HG03521 (cell line): ENCODE measurements around the gene SORBS1.

ENCODE experiments used
- ATAC-seq: cut with Tn5 transposase; IDR thresholded peaks from one replicate; pipeline ENCODE4 v1.9.1; 2021; ENCODE audit warnings: mild to moderate bottlenecking, moderate library complexity; ENCODE audit not compliant: unreplicated experiment

Gene SORBS1

GRCh38 chr10:95416270-95416669 lies 144.9 kb downstream of the SORBS1 start:
- no peak for ATAC-seq

GRCh38 chr10:95415621-95416031 lies 145.5 kb downstream of the SORBS1 start:
- ATAC-seq: no peak

- ATAC-seq: no peak
These were observed 146.2 kb downstream of the SORBS1 start for GRCh38 chr10:95414844-95415485.

GRCh38 chr10:95414016-95414830 lies 146.9 kb downstream of the SORBS1 start:
- no peak for ATAC-seq

GRCh38 chr10:95413588-95413987 lies 147.6 kb downstream of the SORBS1 start:
- no peak for ATAC-seq

- ATAC-seq: no peak
These were observed 149.5 kb downstream of the SORBS1 start for GRCh38 chr10:95411635-95412034.

- ATAC-seq: no peak
These were observed 151.9 kb downstream of the SORBS1 start for GRCh38 chr10:95408983-95409873.

GRCh38 chr10:95408148-95408960 lies 152.8 kb downstream of the SORBS1 start:
- ATAC-seq: no peak

GRCh38 chr10:95407546-95407945 lies 153.6 kb downstream of the SORBS1 start:
- no peak for ATAC-seq

- no peak for ATAC-seq
These were observed 154.4 kb downstream of the SORBS1 start for GRCh38 chr10:95406651-95407280.

- ATAC-seq: no peak
These were observed 155.5 kb downstream of the SORBS1 start for GRCh38 chr10:95405655-95406054.

GRCh38 chr10:95404864-95405263 lies 156.3 kb downstream of the SORBS1 start:
- no peak for ATAC-seq

GRCh38 chr10:95404462-95404858 lies 156.7 kb downstream of the SORBS1 start:
- ATAC-seq: no peak

GRCh38 chr10:95403700-95404461 lies 157.3 kb downstream of the SORBS1 start:
- no peak for ATAC-seq

- ATAC-seq: no peak
These were observed 159.3 kb downstream of the SORBS1 start for GRCh38 chr10:95401704-95402469.

- no peak for ATAC-seq
These were observed 160.4 kb downstream of the SORBS1 start for GRCh38 chr10:95400787-95401186.

GRCh38 chr10:95399183-95399582 lies 162.0 kb downstream of the SORBS1 start:
- no peak for ATAC-seq

GRCh38 chr10:95397747-95398146 lies 163.4 kb downstream of the SORBS1 start:
- no peak for ATAC-seq
